ENCODE measurements around the gene FRG1.
"Not testable (repeated sequence)": the region's sequence is repeated elsewhere in the genome, so short reads cannot be mapped to it uniquely, and the experiment has no call there.

- not testable (repeated sequence) for TF ChIP-seq EZH2 (IDR thresholded peaks at IDR 0.05; ENCODE audit: borderline replicate concordance, insufficient read depth, low read length, poor library complexity, severe bottlenecking); TAF1 (IDR thresholded peaks at IDR 0.05; ENCODE audit: low read depth); RAD21 (conservative IDR thresholded peaks at IDR 0.05); CTCF (IDR thresholded peaks at IDR 0.05; ENCODE audit: poor library complexity, severe bottlenecking); EP300 (conservative IDR thresholded peaks at IDR 0.05; ENCODE audit: poor library complexity, severe bottlenecking)
- TF ChIP-seq, protein P1, sequence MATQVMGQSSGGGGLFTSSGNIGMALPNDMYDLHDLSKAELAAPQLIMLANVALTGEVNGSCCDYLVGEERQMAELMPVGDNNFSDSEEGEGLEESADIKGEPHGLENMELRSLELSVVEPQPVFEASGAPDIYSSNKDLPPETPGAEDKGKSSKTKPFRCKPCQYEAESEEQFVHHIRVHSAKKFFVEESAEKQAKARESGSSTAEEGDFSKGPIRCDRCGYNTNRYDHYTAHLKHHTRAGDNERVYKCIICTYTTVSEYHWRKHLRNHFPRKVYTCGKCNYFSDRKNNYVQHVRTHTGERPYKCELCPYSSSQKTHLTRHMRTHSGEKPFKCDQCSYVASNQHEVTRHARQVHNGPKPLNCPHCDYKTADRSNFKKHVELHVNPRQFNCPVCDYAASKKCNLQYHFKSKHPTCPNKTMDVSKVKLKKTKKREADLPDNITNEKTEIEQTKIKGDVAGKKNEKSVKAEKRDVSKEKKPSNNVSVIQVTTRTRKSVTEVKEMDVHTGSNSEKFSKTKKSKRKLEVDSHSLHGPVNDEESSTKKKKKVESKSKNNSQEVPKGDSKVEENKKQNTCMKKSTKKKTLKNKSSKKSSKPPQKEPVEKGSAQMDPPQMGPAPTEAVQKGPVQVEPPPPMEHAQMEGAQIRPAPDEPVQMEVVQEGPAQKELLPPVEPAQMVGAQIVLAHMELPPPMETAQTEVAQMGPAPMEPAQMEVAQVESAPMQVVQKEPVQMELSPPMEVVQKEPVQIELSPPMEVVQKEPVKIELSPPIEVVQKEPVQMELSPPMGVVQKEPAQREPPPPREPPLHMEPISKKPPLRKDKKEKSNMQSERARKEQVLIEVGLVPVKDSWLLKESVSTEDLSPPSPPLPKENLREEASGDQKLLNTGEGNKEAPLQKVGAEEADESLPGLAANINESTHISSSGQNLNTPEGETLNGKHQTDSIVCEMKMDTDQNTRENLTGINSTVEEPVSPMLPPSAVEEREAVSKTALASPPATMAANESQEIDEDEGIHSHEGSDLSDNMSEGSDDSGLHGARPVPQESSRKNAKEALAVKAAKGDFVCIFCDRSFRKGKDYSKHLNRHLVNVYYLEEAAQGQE (IDR thresholded peaks at IDR 0.05; ENCODE audit: borderline replicate concordance): not testable (repeated sequence)
These were observed 7.8 kb downstream of the FRG1 start for GRCh38 chr4:189948486-189948885.

All from neural cell (in vitro differentiated cells).